Astrocyte (in vitro differentiated cells and primary cell): ENCODE data around the gene OR6B3.

Experiments used
- CTCF ChIP-seq: IDR thresholded peaks from 2 replicates; pipeline ENCODE4 v1.5.1; 2011; ENCODE audit warnings: low read depth, mild to moderate bottlenecking, inconsistent platforms, low read length, moderate library complexity; ENCODE audit not compliant: insufficient read depth
- EZH2 ChIP-seq: IDR thresholded peaks from 2 replicates; pipeline ENCODE4 v1.6.1; 2012; ENCODE audit warnings: mild to moderate bottlenecking, low read length, inconsistent platforms; ENCODE audit not compliant: insufficient read depth

GRCh38 chr2:240089306-240089705 is 36.0 kb upstream of the OR6B3 start:
- no peak for TF ChIP-seq EZH2
- TF ChIP-seq CTCF: no peak
